SK-N-SH treated with all-trans-retinoic acid at 6 μM for 48 hours (cell line): ENCODE measurements around the gene SEMA5B.
A peak's percentile ranks its signal among the peaks of the same experiment; 100 is the strongest.

Source experiments
- ATAC-seq: fragments of 200-7000 bp; cut with Tn5 transposase; 3 replicates; pipeline ENCODE4 v1.9.1; 2020; ENCODE audit warnings: mild to moderate bottlenecking, moderate library complexity
- ARNTL ChIP-seq: fragments of 450-650 bp; formaldehyde crosslinking; IDR thresholded peaks from 2 replicates; pipeline ENCODE4 v1.5.0; 2020; ENCODE audit warnings: low read depth, mild to moderate bottlenecking, moderate library complexity, borderline replicate concordance
- BACH2 ChIP-seq: fragments of 250-450 bp; sonication (Bioruptor Pico); IDR thresholded peaks from 2 replicates; pipeline ENCODE4 v1.9.0; 2021; ENCODE audit warnings: mild to moderate bottlenecking, borderline replicate concordance
- CSDC2 ChIP-seq: fragments of 250-450 bp; sonication (Bioruptor Pico); IDR thresholded peaks from 2 replicates; pipeline ENCODE4 v1.5.0; 2020; ENCODE audit warnings: mild to moderate bottlenecking, moderate library complexity
- ESRRG ChIP-seq: fragments of 250-450 bp; sonication (Bioruptor Pico); IDR thresholded peaks from 2 replicates; pipeline ENCODE4 v1.6.1; 2021; ENCODE audit warnings: mild to moderate bottlenecking
- GLIS3 ChIP-seq: fragments of 250-450 bp; sonication (Bioruptor Pico); IDR thresholded peaks from 2 replicates; pipeline ENCODE4 v1.5.0; 2020; ENCODE audit warnings: mild to moderate bottlenecking, moderate library complexity
- ISL1 ChIP-seq: fragments of 250-450 bp; sonication (Bioruptor Pico); IDR thresholded peaks from 2 replicates; pipeline ENCODE4 v2.1.2; 2022; ENCODE audit warnings: mild to moderate bottlenecking, moderate library complexity
- PPARA ChIP-seq: fragments of 250-450 bp; sonication (Bioruptor Pico); IDR thresholded peaks from 2 replicates; pipeline ENCODE4 v1.5.0; 2020; ENCODE audit warnings: mild to moderate bottlenecking, borderline replicate concordance
- RARB ChIP-seq: fragments of 250-450 bp; sonication (Bioruptor Pico); IDR thresholded peaks from 2 replicates; pipeline ENCODE4 v1.8.0; 2021; ENCODE audit warnings: mild to moderate bottlenecking, moderate library complexity
- SNAI2 ChIP-seq: fragments of 250-450 bp; sonication (Bioruptor Pico); IDR thresholded peaks from 2 replicates; pipeline ENCODE4 v1.5.0; 2020; ENCODE audit warnings: mild to moderate bottlenecking, moderate library complexity
- TCF4 ChIP-seq: fragments of 250-450 bp; sonication (Bioruptor Pico); IDR thresholded peaks from 2 replicates; pipeline ENCODE4 v1.8.0; 2021; ENCODE audit warnings: mild to moderate bottlenecking, moderate library complexity, borderline replicate concordance
- TOX ChIP-seq: fragments of 250-450 bp; sonication (Bioruptor Pico); IDR thresholded peaks from 2 replicates; pipeline ENCODE4 v1.8.0; 2021; ENCODE audit warnings: mild to moderate bottlenecking, moderate library complexity, borderline replicate concordance
- ZC3H10 ChIP-seq: fragments of 250-450 bp; sonication (Bioruptor Pico); IDR thresholded peaks from 2 replicates; pipeline ENCODE4 v1.5.1; 2021; ENCODE audit warnings: mild to moderate bottlenecking, moderate library complexity
- ZFP3 ChIP-seq: fragments of 250-450 bp; sonication (Bioruptor Pico); IDR thresholded peaks from 2 replicates; pipeline ENCODE4 v1.5.0; 2020; ENCODE audit warnings: mild to moderate bottlenecking, moderate library complexity
- ZFP30 ChIP-seq: fragments of 450-650 bp; formaldehyde crosslinking; IDR thresholded peaks from 2 replicates; pipeline ENCODE4 v1.5.0; 2022; ENCODE audit warnings: mild to moderate bottlenecking, moderate library complexity
- ZNF565 ChIP-seq: fragments of 450-650 bp; formaldehyde crosslinking; conservative IDR thresholded peaks from 2 replicates; pipeline ENCODE4 v1.5.0; 2020; ENCODE audit warnings: low read depth, mild to moderate bottlenecking, moderate library complexity
- ZNF70 ChIP-seq: fragments of 450-650 bp; formaldehyde crosslinking; IDR thresholded peaks from 2 replicates; pipeline ENCODE4 v1.5.0; 2020; ENCODE audit warnings: mild to moderate bottlenecking, moderate library complexity
- ZNF8 ChIP-seq: fragments of 450-650 bp; formaldehyde crosslinking; IDR thresholded peaks from 2 replicates; pipeline ENCODE4 v1.5.0; 2020; ENCODE audit warnings: mild to moderate bottlenecking, moderate library complexity
- TF ChIP-seq, protein P1 (sequence below): fragments of 250-450 bp; sonication (Bioruptor Pico); IDR thresholded peaks from 2 replicates; pipeline ENCODE4 v1.8.0; 2021; ENCODE audit warnings: low read depth, mild to moderate bottlenecking, moderate library complexity, borderline replicate concordance
- TF ChIP-seq, protein P2 (sequence below): fragments of 250-450 bp; sonication (Bioruptor Pico); IDR thresholded peaks from 2 replicates; pipeline ENCODE4 v1.5.1; 2020; ENCODE audit warnings: low read depth, mild to moderate bottlenecking, moderate library complexity
- TF ChIP-seq, protein P3 (sequence below): fragments of 250-450 bp; sonication (Bioruptor Pico); IDR thresholded peaks from 2 replicates; pipeline ENCODE4 v1.5.0; 2020; ENCODE audit warnings: mild to moderate bottlenecking, moderate library complexity
- TF ChIP-seq, protein P4 (sequence below): fragments of 250-450 bp; sonication (Bioruptor Pico); IDR thresholded peaks from 2 replicates; pipeline ENCODE4 v1.5.1; 2021; ENCODE audit warnings: mild to moderate bottlenecking, moderate library complexity
- TF ChIP-seq, protein P5 (sequence below): fragments of 250-450 bp; sonication (Bioruptor Pico); IDR thresholded peaks from 2 replicates; pipeline ENCODE4 v1.8.0; 2020; ENCODE audit warnings: mild to moderate bottlenecking, moderate library complexity, borderline replicate concordance

Gene SEMA5B

DNA sequence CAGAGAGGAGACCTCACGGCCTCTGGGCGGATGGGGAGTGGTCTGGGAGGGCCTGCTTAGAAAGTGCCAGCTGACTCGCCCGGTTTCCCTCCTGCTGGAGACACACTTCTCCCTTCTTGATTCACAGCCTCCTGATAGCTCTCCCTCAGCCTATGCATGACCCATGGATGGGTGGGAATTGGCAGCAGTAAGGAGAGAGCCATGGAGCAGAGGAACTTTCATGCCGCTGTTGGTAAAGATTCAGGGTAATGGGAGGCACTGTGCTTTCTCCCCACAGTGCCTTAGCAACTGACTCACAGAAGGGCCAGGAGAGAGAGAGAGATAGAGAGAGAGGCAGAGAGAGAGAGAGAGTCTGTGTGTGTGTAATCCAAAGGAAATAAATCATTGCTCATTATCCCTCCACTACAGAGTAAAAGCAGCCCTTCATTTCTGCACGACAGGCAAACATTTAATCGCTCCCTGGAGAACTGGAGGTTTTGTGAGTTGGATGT is 82.8 kb downstream of the SEMA5B start:
- no peak for TF ChIP-seq ZNF70
- no peak for TF ChIP-seq GLIS3
- TF ChIP-seq ISL1 (CRISPR knock-in tag) = peak; percentile 67
- ATAC-seq = peak; percentile 33

DNA sequence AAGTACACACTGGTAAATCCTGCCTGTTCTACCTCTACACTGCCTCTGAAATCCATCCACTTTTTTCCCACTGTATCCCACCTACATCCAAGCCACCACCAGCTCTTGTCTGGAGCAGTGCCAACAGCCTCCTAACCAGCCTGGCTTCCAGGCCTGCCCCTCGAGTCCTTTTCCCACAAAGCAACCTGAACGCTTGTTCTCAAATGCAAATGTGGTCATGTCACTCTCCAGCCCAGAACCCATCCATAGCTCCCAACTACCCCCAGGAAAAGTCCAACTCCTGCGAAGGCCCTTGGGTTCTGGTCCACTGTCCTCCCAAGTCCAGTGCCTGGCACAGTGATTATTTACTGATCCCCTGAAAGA is 83.8 kb downstream of the SEMA5B start:
- TF ChIP-seq TCF4 (CRISPR knock-in tag) (no peak), ZNF8 (CRISPR knock-in tag) (no peak), TOX (CRISPR knock-in tag) (no peak)
- TF ChIP-seq, protein P1, sequence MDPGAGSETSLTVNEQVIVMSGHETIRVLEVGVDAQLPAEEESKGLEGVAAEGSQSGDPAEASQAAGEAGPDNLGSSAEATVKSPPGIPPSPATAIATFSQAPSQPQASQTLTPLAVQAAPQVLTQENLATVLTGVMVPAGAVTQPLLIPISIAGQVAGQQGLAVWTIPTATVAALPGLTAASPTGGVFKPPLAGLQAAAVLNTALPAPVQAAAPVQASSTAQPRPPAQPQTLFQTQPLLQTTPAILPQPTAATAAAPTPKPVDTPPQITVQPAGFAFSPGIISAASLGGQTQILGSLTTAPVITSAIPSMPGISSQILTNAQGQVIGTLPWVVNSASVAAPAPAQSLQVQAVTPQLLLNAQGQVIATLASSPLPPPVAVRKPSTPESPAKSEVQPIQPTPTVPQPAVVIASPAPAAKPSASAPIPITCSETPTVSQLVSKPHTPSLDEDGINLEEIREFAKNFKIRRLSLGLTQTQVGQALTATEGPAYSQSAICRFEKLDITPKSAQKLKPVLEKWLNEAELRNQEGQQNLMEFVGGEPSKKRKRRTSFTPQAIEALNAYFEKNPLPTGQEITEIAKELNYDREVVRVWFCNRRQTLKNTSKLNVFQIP = no peak
- TF ChIP-seq, protein P2, sequence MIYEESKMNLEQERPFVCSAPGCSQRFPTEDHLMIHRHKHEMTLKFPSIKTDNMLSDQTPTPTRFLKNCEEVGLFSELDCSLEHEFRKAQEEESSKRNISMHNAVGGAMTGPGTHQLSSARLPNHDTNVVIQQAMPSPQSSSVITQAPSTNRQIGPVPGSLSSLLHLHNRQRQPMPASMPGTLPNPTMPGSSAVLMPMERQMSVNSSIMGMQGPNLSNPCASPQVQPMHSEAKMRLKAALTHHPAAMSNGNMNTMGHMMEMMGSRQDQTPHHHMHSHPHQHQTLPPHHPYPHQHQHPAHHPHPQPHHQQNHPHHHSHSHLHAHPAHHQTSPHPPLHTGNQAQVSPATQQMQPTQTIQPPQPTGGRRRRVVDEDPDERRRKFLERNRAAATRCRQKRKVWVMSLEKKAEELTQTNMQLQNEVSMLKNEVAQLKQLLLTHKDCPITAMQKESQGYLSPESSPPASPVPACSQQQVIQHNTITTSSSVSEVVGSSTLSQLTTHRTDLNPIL (CRISPR knock-in tag) = no peak
- no peak for ATAC-seq

DNA sequence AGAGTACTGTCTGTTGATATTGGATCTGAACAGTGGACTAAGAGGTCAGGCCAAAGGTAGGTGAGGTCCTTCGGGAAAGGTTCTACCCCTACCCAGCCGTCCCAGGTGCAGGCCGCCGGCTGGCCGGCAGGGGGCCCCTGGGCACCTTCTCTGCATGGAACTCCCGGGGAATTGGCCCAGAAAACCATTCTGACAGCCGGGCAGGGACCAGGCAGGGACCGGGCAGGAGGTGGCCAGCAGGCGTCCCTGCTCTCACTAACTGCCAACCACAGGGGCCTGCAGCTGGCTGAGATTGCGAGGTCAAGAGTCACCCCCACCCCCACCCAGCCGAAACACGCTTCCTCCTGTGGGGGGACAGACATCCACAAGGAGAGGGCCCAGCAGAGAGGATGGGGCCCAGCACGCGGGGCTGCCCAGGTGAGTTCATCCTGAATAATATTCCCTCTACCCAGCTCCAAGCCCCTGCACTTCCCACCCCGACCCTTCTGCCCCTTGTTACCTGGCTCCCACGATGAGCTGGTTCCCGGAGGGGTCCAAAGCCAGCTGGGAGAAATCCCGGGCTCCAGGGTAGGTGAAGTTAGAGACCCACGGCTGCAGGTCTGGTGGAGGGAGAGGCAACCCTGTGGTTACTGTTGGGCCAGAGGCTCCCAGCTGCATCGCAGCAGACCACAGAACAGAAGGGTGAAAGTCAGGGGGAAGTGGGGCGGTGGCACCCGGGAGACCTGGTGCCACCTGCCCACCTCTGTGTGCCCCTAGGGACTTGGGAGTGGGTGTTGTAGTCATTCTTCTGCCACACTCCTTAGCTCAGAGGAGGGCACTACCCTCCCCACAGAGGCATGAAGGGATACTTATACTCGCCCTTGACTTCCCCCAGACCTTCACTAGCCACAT is 84.4 kb downstream of the SEMA5B start:
- ATAC-seq = peak; percentile 94
- TF ChIP-seq ZNF70 (no peak), ZFP3 (CRISPR knock-in tag) (no peak), RARB (no peak), ZFP30 (no peak), ESRRG (CRISPR knock-in tag) (no peak), GLIS3 (no peak), ARNTL (CRISPR knock-in tag) (no peak), SNAI2 (CRISPR knock-in tag) (no peak), ZC3H10 (CRISPR knock-in tag) (no peak), ZNF565 (no peak), BACH2 (CRISPR knock-in tag) (no peak), TOX (CRISPR knock-in tag) (no peak), ISL1 (CRISPR knock-in tag) (no peak), PPARA (CRISPR knock-in tag) (no peak), CSDC2 (CRISPR knock-in tag) (no peak)
- TF ChIP-seq, protein P3, sequence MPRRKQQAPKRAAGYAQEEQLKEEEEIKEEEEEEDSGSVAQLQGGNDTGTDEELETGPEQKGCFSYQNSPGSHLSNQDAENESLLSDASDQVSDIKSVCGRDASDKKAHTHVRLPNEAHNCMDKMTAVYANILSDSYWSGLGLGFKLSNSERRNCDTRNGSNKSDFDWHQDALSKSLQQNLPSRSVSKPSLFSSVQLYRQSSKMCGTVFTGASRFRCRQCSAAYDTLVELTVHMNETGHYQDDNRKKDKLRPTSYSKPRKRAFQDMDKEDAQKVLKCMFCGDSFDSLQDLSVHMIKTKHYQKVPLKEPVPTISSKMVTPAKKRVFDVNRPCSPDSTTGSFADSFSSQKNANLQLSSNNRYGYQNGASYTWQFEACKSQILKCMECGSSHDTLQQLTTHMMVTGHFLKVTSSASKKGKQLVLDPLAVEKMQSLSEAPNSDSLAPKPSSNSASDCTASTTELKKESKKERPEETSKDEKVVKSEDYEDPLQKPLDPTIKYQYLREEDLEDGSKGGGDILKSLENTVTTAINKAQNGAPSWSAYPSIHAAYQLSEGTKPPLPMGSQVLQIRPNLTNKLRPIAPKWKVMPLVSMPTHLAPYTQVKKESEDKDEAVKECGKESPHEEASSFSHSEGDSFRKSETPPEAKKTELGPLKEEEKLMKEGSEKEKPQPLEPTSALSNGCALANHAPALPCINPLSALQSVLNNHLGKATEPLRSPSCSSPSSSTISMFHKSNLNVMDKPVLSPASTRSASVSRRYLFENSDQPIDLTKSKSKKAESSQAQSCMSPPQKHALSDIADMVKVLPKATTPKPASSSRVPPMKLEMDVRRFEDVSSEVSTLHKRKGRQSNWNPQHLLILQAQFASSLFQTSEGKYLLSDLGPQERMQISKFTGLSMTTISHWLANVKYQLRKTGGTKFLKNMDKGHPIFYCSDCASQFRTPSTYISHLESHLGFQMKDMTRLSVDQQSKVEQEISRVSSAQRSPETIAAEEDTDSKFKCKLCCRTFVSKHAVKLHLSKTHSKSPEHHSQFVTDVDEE (CRISPR knock-in tag) = no peak
- TF ChIP-seq, protein P4, sequence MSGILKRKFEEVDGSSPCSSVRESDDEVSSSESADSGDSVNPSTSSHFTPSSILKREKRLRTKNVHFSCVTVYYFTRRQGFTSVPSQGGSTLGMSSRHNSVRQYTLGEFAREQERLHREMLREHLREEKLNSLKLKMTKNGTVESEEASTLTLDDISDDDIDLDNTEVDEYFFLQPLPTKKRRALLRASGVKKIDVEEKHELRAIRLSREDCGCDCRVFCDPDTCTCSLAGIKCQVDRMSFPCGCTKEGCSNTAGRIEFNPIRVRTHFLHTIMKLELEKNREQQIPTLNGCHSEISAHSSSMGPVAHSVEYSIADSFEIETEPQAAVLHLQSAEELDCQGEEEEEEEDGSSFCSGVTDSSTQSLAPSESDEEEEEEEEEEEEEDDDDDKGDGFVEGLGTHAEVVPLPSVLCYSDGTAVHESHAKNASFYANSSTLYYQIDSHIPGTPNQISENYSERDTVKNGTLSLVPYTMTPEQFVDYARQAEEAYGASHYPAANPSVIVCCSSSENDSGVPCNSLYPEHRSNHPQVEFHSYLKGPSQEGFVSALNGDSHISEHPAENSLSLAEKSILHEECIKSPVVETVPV (CRISPR knock-in tag) = no peak
- TF ChIP-seq, protein P5, sequence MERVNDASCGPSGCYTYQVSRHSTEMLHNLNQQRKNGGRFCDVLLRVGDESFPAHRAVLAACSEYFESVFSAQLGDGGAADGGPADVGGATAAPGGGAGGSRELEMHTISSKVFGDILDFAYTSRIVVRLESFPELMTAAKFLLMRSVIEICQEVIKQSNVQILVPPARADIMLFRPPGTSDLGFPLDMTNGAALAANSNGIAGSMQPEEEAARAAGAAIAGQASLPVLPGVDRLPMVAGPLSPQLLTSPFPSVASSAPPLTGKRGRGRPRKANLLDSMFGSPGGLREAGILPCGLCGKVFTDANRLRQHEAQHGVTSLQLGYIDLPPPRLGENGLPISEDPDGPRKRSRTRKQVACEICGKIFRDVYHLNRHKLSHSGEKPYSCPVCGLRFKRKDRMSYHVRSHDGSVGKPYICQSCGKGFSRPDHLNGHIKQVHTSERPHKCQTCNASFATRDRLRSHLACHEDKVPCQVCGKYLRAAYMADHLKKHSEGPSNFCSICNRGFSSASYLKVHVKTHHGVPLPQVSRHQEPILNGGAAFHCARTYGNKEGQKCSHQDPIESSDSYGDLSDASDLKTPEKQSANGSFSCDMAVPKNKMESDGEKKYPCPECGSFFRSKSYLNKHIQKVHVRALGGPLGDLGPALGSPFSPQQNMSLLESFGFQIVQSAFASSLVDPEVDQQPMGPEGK (CRISPR knock-in tag) = no peak
- TF ChIP-seq, protein P2 (CRISPR knock-in tag) = no peak
